Measurements from ENCODE around the gene FBXL17.

Gene FBXL17

GRCh38 chr5:107864793-107865192, 517.1 kb downstream of the FBXL17 start:
- no peak for TF ChIP-seq CTCF (IDR thresholded peaks at IDR 0.05; ENCODE audit: low read depth, low read length, missing control alignments)
- no peak overlapping the region for H3K4me3 ChIP-seq (ENCODE audit: low read depth, low read length)
- no peak for DNase-seq (ENCODE audit: low read depth)

- no peak for TF ChIP-seq CTCF (IDR thresholded peaks at IDR 0.05; ENCODE audit: low read depth, low read length, missing control alignments)
- no peak for DNase-seq (ENCODE audit: low read depth)
- no peak overlapping the region for H3K4me3 ChIP-seq (ENCODE audit: low read depth, low read length)
These were observed 518.8 kb downstream of the FBXL17 start for GRCh38 chr5:107863125-107863524.

GRCh38 chr5:107861565-107861964, 520.3 kb downstream of the FBXL17 start:
- DNase-seq (ENCODE audit: low read depth) = no peak
- H3K4me3 ChIP-seq (ENCODE audit: low read depth, low read length) = no peak overlapping the region
- no peak for TF ChIP-seq CTCF (IDR thresholded peaks at IDR 0.05; ENCODE audit: low read depth, low read length, missing control alignments)

- no peak for DNase-seq (ENCODE audit: low read depth)
- H3K4me3 ChIP-seq (ENCODE audit: low read depth, low read length) = no peak overlapping the region
- TF ChIP-seq CTCF (IDR thresholded peaks at IDR 0.05; ENCODE audit: low read depth, low read length, missing control alignments) = no peak
These were observed 521.9 kb downstream of the FBXL17 start for GRCh38 chr5:107860044-107860443.

- H3K4me3 ChIP-seq (ENCODE audit: low read depth, low read length) = no peak overlapping the region
- no peak for DNase-seq (ENCODE audit: low read depth)
- TF ChIP-seq CTCF (IDR thresholded peaks at IDR 0.05; ENCODE audit: low read depth, low read length, missing control alignments) = no peak
These were observed 523.1 kb downstream of the FBXL17 start for GRCh38 chr5:107858788-107859187.

- no peak for TF ChIP-seq CTCF (IDR thresholded peaks at IDR 0.05; ENCODE audit: low read depth, low read length, missing control alignments)
- no peak for DNase-seq (ENCODE audit: low read depth)
- no peak overlapping the region for H3K4me3 ChIP-seq (ENCODE audit: low read depth, low read length)
These were observed 523.6 kb downstream of the FBXL17 start for GRCh38 chr5:107858324-107858723.

- no peak for TF ChIP-seq CTCF (IDR thresholded peaks at IDR 0.05; ENCODE audit: low read depth, low read length, missing control alignments)
- DNase-seq (ENCODE audit: low read depth) = no peak
- H3K4me3 ChIP-seq (ENCODE audit: low read depth, low read length) = no peak overlapping the region
These were observed 524.1 kb downstream of the FBXL17 start for GRCh38 chr5:107857785-107858184.

Data from GM12864 (cell line).